Heart left ventricle (tissue), 16 donors: ENCODE data around the gene PRKCA. TPM values are rescaled to one million over a fixed set of nuclear protein-coding genes. Genes with fewer than 3 reads are reported as not detected.

ENCODE experiments used
- ATAC-seq, 4 donors: fragments of 200-7000 bp; cut with Tn5 transposase; one replicate each; pipeline ENCODE4 v1.9.1; 2020 to 2022; ENCODE audit warnings: moderate library complexity in 4 of 4, mild to moderate bottlenecking in 3 of 4, moderate number of reproducible peaks in 1 of 4
- DNase-seq, 5 donors: peaks; one replicate each; pipeline ENCODE4 v3.0.0-alpha.2; 2020
- H3K27ac ChIP-seq, 12 donors: fragments of 200-600 bp; sonication (generic) in 4 of 12; one replicate each; pipeline versions ENCODE4 v1.5.0 to v1.8.0; 2016 to 2022; ENCODE audit warnings: mild to moderate bottlenecking in 2 of 12
- H3K27me3 ChIP-seq, 9 donors: fragments of 200-600 bp; sonication (generic) in 2 of 9; one replicate each; pipeline versions ENCODE4 v1.5.1 to v1.8.0; 2016 to 2022; ENCODE audit warnings: mild to moderate bottlenecking in 3 of 9
- H3K36me3 ChIP-seq, 9 donors: fragments of 200-600 bp; sonication (generic) in 2 of 9; one replicate each; pipeline versions ENCODE4 v1.5.0 to v1.8.0; 2018 to 2022; ENCODE audit warnings: mild to moderate bottlenecking in 2 of 9
- H3K4me1 ChIP-seq, 12 donors: fragments of 200-600 bp; sonication (generic) in 4 of 12; one replicate each; pipeline versions ENCODE4 v1.5.0 to v1.8.0; 2016 to 2022; ENCODE audit warnings: mild to moderate bottlenecking in 3 of 12
- H3K4me3 ChIP-seq, 12 donors: fragments of 200-600 bp; sonication (generic) in 4 of 12; one replicate each; pipeline versions ENCODE4 v1.5.0 to v1.8.0; 2017 to 2022; ENCODE audit warnings: mild to moderate bottlenecking in 9 of 12, moderate library complexity in 4 of 12
- H3K9me3 ChIP-seq, 12 donors: fragments of 200-600 bp; sonication (generic) in 4 of 12; one replicate each; pipeline versions ENCODE4 v1.5.0 to v1.8.0; 2016 to 2022; ENCODE audit warnings: mild to moderate bottlenecking in 1 of 12
- CTCF ChIP-seq, 12 donors: fragments of 200-600 bp; sonication (generic) in 4 of 12; IDR thresholded peaks; one replicate each; pipeline versions ENCODE4 v1.5.0 to v1.8.0; 2018 to 2022; ENCODE audit warnings: antibody characterized with exemption in 12 of 12, mild to moderate bottlenecking in 5 of 12
- POLR2A ChIP-seq, 2 donors: fragments of 450-650 bp; IDR thresholded peaks; one replicate each; pipeline ENCODE4 v1.6.1; 2017; ENCODE audit warnings: antibody characterized with exemption in 2 of 2, mild to moderate bottlenecking in 2 of 2, moderate library complexity in 2 of 2
- WGBS, 4 donors: extraction: QIAGEN DNeasy Blood & Tissue Kit in 2 of 4; methylation state at CpG; one replicate each; pipeline versions ENCODE4 v1.1.5 to v1.1.7; 2013 to 2018; 5-methylcytosine and 5-hydroxymethylcytosine counted together
- intact Hi-C, 10 donors: fragments of 100-400 bp; cut with DNase I; formaldehyde crosslinking; loops; one replicate each; pipeline versions ENCODE4 v1.11.1 to v1.14.2; 2022
- polyA plus RNA-seq, 2 donors: library from polyadenylated mRNA; stranded (reverse); fragments of 200-250 nt; gene quantifications; one replicate each; pipeline ENCODE4 v1.2.3, GENCODE V29; 2013
- total RNA-seq, 9 donors: library from RNA; depleted of rRNA in 2 of 9; stranded (reverse); fragments of >200 nt in 2 of 9; fragmentation: NEBNext Ultra II Directional in 3 of 9; extraction: Animal tissue kit (Norgen Biotek cat#: 25700) in 3 of 9; gene quantifications; one replicate each; pipeline versions ENCODE4 v1.1.0 to v1.2.4, GENCODE V29; 2016 to 2023
- donor health status: ischemic (EF 13 %, LVEDD 7.1; RV severe dilation, severe dysfunction).
- donor health status: healthy with polysubstance abuse.
- donor health status: DM: no; HTN: yes; CAD: no.
- donor health status: DM: no; HTN: no; CAD: no.
- donor health status: ischemic (EF 25% LVEDD 6.9; RV normal size, moderate dysfunction).
- donor health status: ischemic (EF 25% LVEDD 5.7; RV mildly dilated, moderate dysfunction).
- donor health status: healthy.
- donor health status: DM: yes; HTN: yes; CAD: no.
- donor health status: ischemic (EF 35%, LVEDD 5.7; RV mildly dilated, moderate dysfunction).
- donor health status: nonischemic (EF 11% LVEDD 7.7; RV severe dilation, severe dysfunction).
- donor health status: DM: yes; HTN: yes; CAD: no.
- donor health status: PGD.
- donor health status: ischemic (EF 29% LVEDD 5.4; RV normal size, mild dysfunction).
- donor health status: nonischemic (EF 23%, LVEDD 6.1; RV moderate dilation, normal function).

The PRKCA gene
- total and polyA plus RNA-seq, 11 donors = 3.4 to 26.8 (median 11.4) TPM

GRCh38 chr17:66725956-66726355, 423.5 kb downstream of the PRKCA start:
- no peaks in the 10 kb centered on the region for H3K9me3 ChIP-seq
- H3K27me3 ChIP-seq = no peaks in the 10 kb centered on the region
- TF ChIP-seq POLR2A (IDR thresholded peaks at IDR 0.05) = no peak
- no peak for TF ChIP-seq CTCF (IDR thresholded peaks at IDR 0.05)
- H3K27ac ChIP-seq = no peak overlapping the region
- WGBS, 4 donors = 91 to 96% (median 95%) methylated on average over 10 of the region's 10 CpGs
- intact Hi-C loops = loop anchor here in 7 of 10 donors (2.0 to 10.0 kb wide), 5 partner anchors 181 to 439 kb away; no protein-coding TSS in a partner anchor
- H3K4me3 ChIP-seq = no peak overlapping the region
- DNase-seq (no peak), ATAC-seq (no peak)
- H3K4me1 ChIP-seq = peaks cover 0 to 19% (median 11%) of the 10 kb centered on the region in 12 donors
- H3K36me3 ChIP-seq = no peaks in the 10 kb centered on the region

- no peaks in the 10 kb centered on the region for H3K27me3 ChIP-seq
- H3K4me1 ChIP-seq = peaks cover 0 to 19% (median 11%) of the 10 kb centered on the region in 12 donors
- no peaks in the 10 kb centered on the region for H3K36me3 ChIP-seq
- TF ChIP-seq CTCF (IDR thresholded peaks at IDR 0.05) (no peak), POLR2A (IDR thresholded peaks at IDR 0.05) (no peak)
- intact Hi-C loops = loop anchor here in 6 of 10 donors (5.0 to 10.0 kb wide), 4 partner anchors 181 to 438 kb away; no protein-coding TSS in a partner anchor
- H3K4me3 ChIP-seq = no peak overlapping the region
- DNase-seq (no peak), ATAC-seq (no peak)
- 90 to 96% (median 95%) methylated on average over 12 of the region's 12 CpGs for WGBS, 4 donors
- H3K9me3 ChIP-seq = no peaks in the 10 kb centered on the region
- no peak overlapping the region for H3K27ac ChIP-seq
Measured at GRCh38 chr17:66726371-66726770, 424.0 kb downstream of the PRKCA start.

GRCh38 chr17:66726846-66727245, 424.4 kb downstream of the PRKCA start:
- DNase-seq (no peak), ATAC-seq (no peak)
- TF ChIP-seq POLR2A (IDR thresholded peaks at IDR 0.05) = no peak
- TF ChIP-seq CTCF (IDR thresholded peaks at IDR 0.05) = no peak
- Histone ChIP-seq H3K36me3 (no peaks in the 10 kb centered on the region), H3K4me1 (peaks cover 0 to 19% (median 11%) of the 10 kb centered on the region in 12 donors), H3K27me3 (no peaks in the 10 kb centered on the region), H3K27ac (no peak overlapping the region), H3K9me3 (no peaks in the 10 kb centered on the region), H3K4me3 (no peak overlapping the region)
- intact Hi-C loops = loop anchor here in 6 of 10 donors (5.0 to 10.0 kb wide), 4 partner anchors 180 to 438 kb away; no protein-coding TSS in a partner anchor
- 89 to 93% (median 92%) methylated on average over 11 of the region's 11 CpGs for WGBS, 4 donors

- Histone ChIP-seq H3K4me3 (no peak overlapping the region), H3K9me3 (no peaks in the 10 kb centered on the region), H3K4me1 (peaks cover 0 to 19% (median 11%) of the 10 kb centered on the region in 12 donors), H3K36me3 (no peaks in the 10 kb centered on the region), H3K27me3 (no peaks in the 10 kb centered on the region), H3K27ac (no peak overlapping the region)
- ATAC-seq (peak; percentile 73 to 80 (median 78)), DNase-seq (peak in 4 of 5 donors; percentile 37 to 65 (median 48))
- WGBS, 4 donors = 52 to 64% (median 56%) methylated on average over 13 to 17 of the region's 17 CpGs
- intact Hi-C loops = loop anchor here in 6 of 10 donors (5.0 to 10.0 kb wide), 4 partner anchors 179 to 437 kb away; no protein-coding TSS in a partner anchor
- TF ChIP-seq POLR2A (IDR thresholded peaks at IDR 0.05) (no peak), CTCF (IDR thresholded peaks at IDR 0.05) (peak; percentile 24 to 64 (median 50))
Measured at GRCh38 chr17:66727634-66728570, 425.5 kb downstream of the PRKCA start.
